GM06990 (cell line): Measurements from ENCODE around the gene ELF1.

ENCODE experiments used
- DNase-seq: peaks from one replicate; pipeline ENCODE4 v3.0.0-alpha.2; 2011; ENCODE audit not compliant: insufficient read length; ENCODE audit errors: extremely low read depth
- H3K27me3 ChIP-seq: replicated peaks from 2 replicates; pipeline ENCODE4 v1.6.0; 2011; ENCODE audit warnings: low read length; ENCODE audit not compliant: control insufficient read depth, insufficient read depth
- H3K36me3 ChIP-seq: 2 replicates; pipeline ENCODE4 v1.5.1; 2011; ENCODE audit warnings: low read length; ENCODE audit not compliant: control insufficient read depth, insufficient read depth
- H3K4me3 ChIP-seq: replicated peaks from 2 replicates; pipeline ENCODE4 v1.5.1; 2011; ENCODE audit warnings: low read depth, mild to moderate bottlenecking, control low read depth, low read length
- CTCF ChIP-seq: IDR thresholded peaks from 2 replicates; pipeline ENCODE4 v1.5.1; 2011; ENCODE audit warnings: low read length, control low read depth, mild to moderate bottlenecking, inconsistent platforms; ENCODE audit not compliant: insufficient read depth, poor library complexity, severe bottlenecking

ELF1 gene

GRCh38 chr13:40968416-40969000 lies 50.6 kb downstream of the ELF1 start:
- no peak for DNase-seq
- Histone ChIP-seq H3K36me3 (no peaks in the 10 kb centered on the region), H3K4me3 (no peak overlapping the region), H3K27me3 (no peaks in the 10 kb centered on the region)
- no peak for TF ChIP-seq CTCF

GRCh38 chr13:40966298-40966697 lies 52.8 kb downstream of the ELF1 start:
- no peak for TF ChIP-seq CTCF
- no peak overlapping the region for H3K4me3 ChIP-seq
- no peaks in the 10 kb centered on the region for H3K27me3 ChIP-seq
- no peak for DNase-seq
- no peaks in the 10 kb centered on the region for H3K36me3 ChIP-seq

GRCh38 chr13:40963927-40964326 lies 55.2 kb downstream of the ELF1 start:
- Histone ChIP-seq H3K4me3 (no peak overlapping the region), H3K36me3 (no peaks in the 10 kb centered on the region), H3K27me3 (no peaks in the 10 kb centered on the region)
- DNase-seq = no peak
- TF ChIP-seq CTCF = no peak

- TF ChIP-seq CTCF = no peak
- DNase-seq = no peak
- Histone ChIP-seq H3K4me3 (no peak overlapping the region), H3K36me3 (peaks cover 4% of the 10 kb centered on the region; the same call in 1 of the 2 replicates), H3K27me3 (no peaks in the 10 kb centered on the region)
Measured at GRCh38 chr13:40961826-40962225, 57.3 kb downstream of the ELF1 start.

GRCh38 chr13:40961214-40961613 lies 57.9 kb downstream of the ELF1 start:
- DNase-seq = no peak
- Histone ChIP-seq H3K36me3 (peaks cover 4% of the 10 kb centered on the region; the same call in 1 of the 2 replicates), H3K27me3 (no peaks in the 10 kb centered on the region), H3K4me3 (no peak overlapping the region; the same call in 1 of the 2 replicates)
- no peak for TF ChIP-seq CTCF

GRCh38 chr13:40960716-40961115 lies 58.4 kb downstream of the ELF1 start:
- DNase-seq = no peak
- H3K27me3 ChIP-seq = no peaks in the 10 kb centered on the region
- peaks cover 4% of the 10 kb centered on the region; the same call in 1 of the 2 replicates for H3K36me3 ChIP-seq
- no peak overlapping the region for H3K4me3 ChIP-seq
- TF ChIP-seq CTCF = no peak
